ENCODE measurements around the gene PRR16.

DNA sequence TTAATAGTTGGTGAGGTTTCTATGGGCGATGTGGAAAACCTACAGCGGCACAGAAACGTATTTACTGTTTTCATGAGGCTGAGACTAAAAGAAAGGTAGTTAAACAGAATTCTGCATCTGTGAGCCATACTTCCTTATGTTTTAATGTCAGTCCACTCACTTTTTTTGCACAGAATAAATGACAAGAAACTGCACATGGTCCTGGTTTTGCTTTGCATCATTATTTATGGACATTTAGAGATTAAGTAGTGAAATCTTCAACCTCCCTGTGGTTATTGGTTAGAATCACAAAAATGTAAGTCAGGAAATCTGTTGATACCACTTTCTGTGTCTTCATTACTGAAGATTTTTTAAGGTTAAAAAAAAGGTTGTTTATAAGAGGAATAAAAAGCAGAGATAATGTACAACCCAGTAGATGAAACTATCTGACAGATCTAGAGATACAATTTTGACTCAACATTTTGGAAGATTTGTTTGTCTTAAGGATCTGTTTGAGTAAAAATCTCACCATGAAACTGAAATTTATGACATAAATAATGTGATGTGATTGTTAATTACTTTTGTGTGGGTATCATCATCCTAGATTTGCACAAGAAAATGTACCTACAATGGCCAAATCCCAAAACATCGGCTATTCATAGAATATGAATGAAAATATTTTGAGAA, 2.4 kb downstream of the PRR16 start:
- TF ChIP-seq EZH2 (IDR thresholded peaks at IDR 0.05; ENCODE audit: insufficient read depth, poor library complexity, severe bottlenecking) (no peak), EZH2phosphoT487 (IDR thresholded peaks at IDR 0.05; ENCODE audit: insufficient read depth, low read depth) (no peak)
